Activated CD8-positive, alpha-beta memory T cell treated with anti-CD3 and anti-CD28 coated beads for 24 hours (primary cell): Measurements from ENCODE around the gene BICD1.
"Not testable (repeated sequence)": the region's sequence is repeated elsewhere in the genome, so short reads cannot be mapped to it uniquely, and the experiment has no call there.

Experiments used
- DNase-seq: peaks from one replicate; pipeline ENCODE4 v3.0.0-alpha.2; 2020

The BICD1 gene

DNA sequence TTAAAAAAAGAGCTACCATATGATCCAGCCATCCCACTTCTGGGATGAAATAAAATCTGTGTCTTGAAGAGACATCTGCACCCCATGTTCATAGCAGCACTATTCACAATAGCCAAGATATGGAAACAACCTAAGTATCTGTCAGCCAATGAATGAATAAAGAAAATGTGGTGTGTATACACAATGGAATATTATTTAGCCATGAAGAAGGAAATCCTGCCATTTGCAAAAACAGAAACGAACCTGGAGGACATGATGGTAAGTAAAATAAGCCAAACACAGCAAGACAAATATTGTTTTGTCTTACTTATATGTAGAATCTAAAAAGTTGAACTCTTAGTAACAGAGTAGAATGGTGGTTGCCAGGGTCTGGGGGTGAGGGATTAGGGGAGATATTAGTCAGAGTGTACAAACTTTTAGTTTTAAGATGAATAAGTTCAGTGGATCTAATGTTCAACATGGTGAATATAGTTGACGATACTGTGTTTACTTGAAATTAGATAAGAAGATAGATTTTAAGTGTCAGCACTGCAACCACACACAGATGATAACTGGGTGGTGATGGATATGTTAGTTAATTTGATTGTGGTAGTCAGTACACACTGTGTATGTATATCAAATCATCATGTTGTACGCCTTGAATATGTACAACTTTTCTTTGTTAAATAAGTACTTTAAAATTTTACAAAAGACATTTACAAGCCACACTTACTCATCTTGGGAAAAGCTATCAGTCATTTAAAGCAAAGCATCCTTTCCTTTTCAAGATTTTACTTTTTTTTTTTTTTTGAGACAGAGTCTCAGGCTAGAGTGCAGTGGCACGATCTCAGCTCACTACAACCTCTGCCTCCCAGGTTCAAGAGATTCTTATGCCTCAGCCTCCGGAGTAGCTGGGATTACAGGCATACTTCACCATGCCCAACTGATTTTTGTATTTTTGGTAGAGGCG is 89.9 kb downstream of the BICD1 start:
- no peak for DNase-seq

- no peak for DNase-seq
These were observed 90.8 kb downstream of the BICD1 start for GRCh38 chr12:32197421-32197820.

DNA sequence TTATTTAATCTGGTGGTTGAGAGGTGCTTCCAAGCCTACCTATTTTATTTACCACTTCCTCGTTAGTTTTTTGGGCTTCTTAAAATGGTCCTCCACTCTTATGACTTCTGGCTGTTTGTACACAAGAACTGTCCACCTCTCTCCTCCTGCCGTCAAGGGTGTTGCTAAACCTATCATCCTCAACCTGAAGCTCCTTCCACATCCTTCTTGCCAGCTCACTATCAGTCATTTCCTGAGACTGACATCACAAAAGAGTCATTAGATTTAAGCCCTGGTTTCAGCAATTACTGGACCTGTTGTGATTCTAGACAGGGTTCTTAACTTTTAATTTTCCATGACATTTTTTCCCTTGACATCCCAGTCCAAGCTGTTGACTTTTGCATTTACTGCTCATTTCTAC is 91.9 kb downstream of the BICD1 start:
- no peak for DNase-seq

DNA sequence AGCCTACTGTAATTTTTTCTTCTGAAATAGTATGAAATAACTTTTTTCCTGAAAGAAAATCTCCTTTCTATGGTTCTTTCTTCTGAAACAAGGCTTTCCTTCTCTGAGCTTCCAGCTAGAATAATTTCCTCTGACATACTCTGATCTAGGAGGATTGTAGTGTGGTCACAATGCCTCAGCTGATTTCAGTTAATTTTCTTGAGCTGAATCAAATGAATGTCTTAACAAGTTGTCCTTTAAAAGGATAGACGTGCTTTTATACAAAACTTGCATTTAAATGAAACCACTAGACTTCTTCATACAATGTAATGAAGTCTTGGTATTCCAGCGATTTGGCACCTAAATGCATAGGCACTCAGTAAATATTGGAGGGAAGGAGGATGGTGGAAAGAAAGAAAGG is 94.4 kb downstream of the BICD1 start:
- DNase-seq: no peak

- no peak for DNase-seq
These were observed 95.3 kb downstream of the BICD1 start for GRCh38 chr12:32201976-32202375.

DNA sequence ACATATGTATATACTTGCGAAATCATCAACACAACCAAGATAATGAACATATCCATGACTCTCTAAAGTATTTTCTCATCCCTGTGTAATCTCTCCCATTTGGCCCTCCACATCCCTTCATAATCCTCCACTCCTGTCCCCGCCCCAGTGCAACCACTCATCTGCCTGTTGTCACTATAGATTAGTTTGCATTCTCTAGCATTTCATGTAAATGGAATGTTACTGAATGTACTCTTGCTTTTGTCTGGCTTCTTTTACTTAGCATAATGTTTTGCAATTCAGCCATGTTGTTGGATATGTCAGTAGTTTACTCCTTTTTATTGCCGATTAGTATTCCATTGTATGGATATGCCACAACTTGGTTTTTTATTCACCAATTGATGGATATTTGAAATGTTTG is 99.1 kb downstream of the BICD1 start:
- no peak for DNase-seq

DNA sequence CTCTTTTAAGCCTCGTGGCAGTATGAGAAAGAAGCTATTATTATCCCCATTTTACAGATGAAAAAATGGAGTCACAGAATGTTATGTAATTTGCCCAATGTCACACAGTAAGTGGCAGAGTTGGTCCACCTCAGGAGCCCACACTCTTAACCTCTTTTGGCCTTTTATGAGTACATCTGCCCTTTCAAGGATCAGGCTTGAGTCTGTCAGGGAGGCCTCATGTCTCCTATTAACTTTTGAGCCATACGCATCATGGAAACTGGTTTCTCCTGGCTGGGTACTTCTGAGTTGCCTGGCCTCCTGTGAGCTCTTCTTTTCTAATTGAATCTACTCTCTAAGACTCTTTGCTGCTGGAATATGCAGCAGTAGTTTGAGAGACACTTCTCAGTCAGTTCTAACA is 101.7 kb downstream of the BICD1 start:
- no peak for DNase-seq

DNA sequence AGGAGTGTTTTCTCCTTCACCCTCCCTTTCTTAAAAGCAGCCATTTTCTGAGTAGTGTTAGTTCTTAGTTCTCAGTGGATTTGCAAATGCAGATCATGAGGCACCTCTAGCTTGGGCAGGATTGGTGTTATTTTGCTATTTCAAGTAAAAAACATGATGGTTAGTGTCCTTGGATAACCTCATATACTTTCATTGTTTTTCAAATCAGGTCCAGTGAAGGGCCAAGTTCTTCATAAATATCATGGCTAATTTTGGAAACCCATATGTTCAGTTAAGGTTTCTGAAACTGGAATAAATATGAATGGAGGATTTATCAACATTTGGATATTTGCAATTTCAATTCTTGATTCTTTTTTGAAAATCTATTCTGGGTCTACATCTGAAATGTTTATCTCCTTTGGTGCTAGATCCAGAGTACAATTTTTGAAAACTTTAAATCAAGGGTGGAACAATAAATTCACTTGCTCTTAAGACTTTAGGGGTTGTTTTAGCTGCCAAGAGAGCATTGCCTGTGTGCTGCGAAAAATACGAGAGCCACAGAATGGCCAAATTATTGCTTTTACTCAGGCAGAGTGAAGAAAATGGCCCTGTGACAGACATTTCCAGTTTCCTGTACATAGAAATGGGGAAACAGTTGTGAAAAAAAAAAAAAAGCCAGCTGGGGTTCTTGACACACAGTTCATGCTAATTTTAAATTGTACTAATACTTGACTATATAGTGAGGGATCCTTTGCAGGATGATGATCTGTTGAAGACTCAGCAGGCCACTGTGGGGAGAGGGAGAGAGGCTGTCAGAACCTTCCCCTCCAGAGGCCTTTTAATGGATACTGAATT is 104.6 kb downstream of the BICD1 start:
- no peak for DNase-seq

- DNase-seq: no peak
These were observed 105.2 kb downstream of the BICD1 start for GRCh38 chr12:32211900-32212156.

DNA sequence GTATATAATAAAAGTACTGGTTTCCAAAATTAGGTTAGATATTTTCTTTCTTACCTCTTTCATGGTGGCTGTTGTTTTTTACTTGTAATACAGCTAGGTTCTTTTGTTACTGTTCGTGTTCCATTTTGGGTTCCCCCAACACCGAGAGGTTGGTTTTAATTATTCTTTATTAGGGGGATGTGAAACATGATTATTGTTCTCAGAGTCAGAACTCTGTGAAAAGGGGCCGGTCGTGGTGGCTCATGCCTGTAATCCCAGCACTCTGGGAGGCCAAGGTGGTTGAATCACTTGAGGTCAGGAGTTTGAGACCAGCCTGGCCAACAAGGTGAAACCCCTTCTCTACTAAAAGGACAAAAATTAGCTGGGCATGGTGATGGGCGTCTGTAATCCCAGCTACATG is 108.1 kb downstream of the BICD1 start:
- DNase-seq: no peak

GRCh38 chr12:32217354-32218310 is 111.0 kb downstream of the BICD1 start:
- DNase-seq: no peak

GRCh38 chr12:32223941-32224340 is 117.3 kb downstream of the BICD1 start:
- DNase-seq: no peak

DNA sequence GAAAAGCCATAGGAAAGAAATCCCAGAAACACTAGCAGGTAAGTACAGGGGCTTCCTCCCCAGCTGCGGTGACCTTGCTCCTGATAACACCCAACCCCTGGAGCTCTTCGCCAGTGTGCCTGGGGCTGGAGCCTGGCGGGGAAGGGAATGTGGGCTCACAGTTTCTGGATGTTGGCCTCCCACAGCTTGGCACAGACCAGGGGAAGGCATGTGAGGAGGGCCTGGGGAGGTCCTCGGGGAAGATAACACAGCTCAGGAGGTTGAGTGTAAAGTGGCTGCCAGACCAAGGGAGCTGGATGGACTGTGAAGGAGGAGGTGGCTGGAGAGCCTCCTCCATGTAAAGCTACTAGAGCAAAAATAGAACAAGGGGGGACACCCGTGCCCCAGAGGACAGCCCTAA is 120.1 kb downstream of the BICD1 start:
- DNase-seq: no peak

DNA sequence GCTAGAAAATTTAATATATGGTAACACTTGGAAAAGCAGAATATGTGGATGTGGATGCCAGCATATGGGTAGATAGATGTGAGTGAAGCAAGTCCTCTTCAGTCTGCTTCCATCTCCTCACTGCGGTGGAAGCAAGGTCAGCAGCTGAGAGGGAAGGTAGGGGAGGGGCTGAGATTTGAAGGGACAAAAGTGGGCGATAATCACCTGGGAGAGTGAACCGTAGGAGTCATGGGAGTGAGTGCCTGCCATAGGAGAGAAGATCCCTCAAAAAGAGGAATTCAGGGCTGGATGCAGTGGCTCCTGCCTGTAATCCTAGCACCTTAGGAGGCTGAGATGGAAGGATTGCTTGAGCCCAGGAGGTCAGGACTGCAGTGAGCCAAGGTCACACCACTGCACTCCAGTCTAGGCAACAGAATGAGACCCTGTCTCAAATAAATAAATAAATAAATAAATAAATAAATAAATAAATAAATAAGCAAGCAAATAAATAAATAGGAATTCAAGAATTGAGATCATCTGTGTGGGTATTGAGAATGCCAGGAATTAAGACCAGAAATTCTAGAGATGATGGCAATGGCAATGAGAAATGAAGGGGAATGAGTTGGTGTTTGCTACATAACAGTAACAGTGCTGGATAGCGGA is 123.4 kb downstream of the BICD1 start:
- DNase-seq: no peak

- DNase-seq: no peak
These were observed 124.0 kb downstream of the BICD1 start for GRCh38 chr12:32230613-32230993.

- not testable (repeated sequence) for DNase-seq
These were observed 124.7 kb downstream of the BICD1 start for GRCh38 chr12:32231361-32231760.

GRCh38 chr12:32233568-32233967 is 126.9 kb downstream of the BICD1 start:
- no peak for DNase-seq

GRCh38 chr12:32235251-32235650 is 128.6 kb downstream of the BICD1 start:
- DNase-seq: no peak

- no peak for DNase-seq
These were observed 133.5 kb downstream of the BICD1 start for GRCh38 chr12:32240162-32240561.

GRCh38 chr12:32240831-32241230 is 134.2 kb downstream of the BICD1 start:
- no peak for DNase-seq

- no peak for DNase-seq
These were observed 136.0 kb downstream of the BICD1 start for GRCh38 chr12:32242641-32243040.

DNA sequence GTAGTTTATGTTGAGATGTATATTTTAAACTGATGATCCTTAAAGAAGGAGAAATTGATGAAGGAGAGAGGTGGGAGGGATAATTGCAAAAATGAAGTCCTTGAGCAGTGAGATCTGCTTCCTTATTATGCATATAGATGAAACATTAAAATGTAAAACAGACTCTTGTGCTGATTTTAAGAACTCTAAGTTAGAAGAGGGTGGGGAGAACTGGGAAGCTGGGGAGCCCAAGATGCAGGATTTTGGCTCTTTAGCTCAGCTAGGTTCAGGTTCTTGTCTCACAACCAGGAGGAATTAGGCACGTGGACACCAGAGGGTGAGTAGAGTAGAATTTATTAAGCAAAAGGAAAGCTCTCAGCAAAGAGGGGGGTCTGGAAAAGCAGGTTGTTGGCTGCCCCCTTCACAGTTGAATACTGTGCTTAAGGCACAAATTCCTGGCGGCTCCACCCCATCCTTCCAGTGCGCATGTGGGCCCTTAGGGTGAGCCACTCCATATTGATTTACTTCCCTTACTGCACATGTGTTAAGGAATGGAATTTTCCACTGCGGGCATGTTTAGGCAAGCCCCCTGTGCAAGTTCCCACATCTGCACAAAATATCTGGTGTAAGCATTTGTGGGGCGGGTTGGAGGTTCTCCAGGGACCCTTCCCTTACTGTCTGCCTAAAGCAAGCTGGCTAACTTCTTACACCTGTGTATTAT is 141.9 kb downstream of the BICD1 start:
- DNase-seq: no peak
